Keratinocyte (primary cell): ENCODE data around the gene BRPF1. TPM values are rescaled to one million over a fixed set of nuclear protein-coding genes. Genes with fewer than 3 reads are reported as not detected.

Experiments
- DNase-seq: peaks from one replicate; pipeline ENCODE4 v3.0.0-alpha.2; 2011; ENCODE audit warnings: low read depth, missing footprints, low spot score
- FAIRE-seq: peaks from 2 replicates; lab custom pipeline; 2011; peaks lifted over from hg19 to GRCh38; lab: Jason Lieb, UNC
- H2AFZ ChIP-seq: 2 replicates; pipeline ENCODE4 v1.6.0; 2012; ENCODE audit warnings: low read length, control low read depth, inconsistent platforms; ENCODE audit not compliant: control insufficient read depth
- H3K27ac ChIP-seq: 2 replicates; pipeline ENCODE4 v1.5.1; 2011; ENCODE audit warnings: low read length; ENCODE audit not compliant: control insufficient read depth, insufficient read depth
- H3K27me3 ChIP-seq: 3 replicates; pipeline ENCODE4 v1.6.0; 2011; ENCODE audit warnings: low read length; ENCODE audit not compliant: control insufficient read depth, insufficient read depth; ENCODE audit errors: extremely low read depth
- H3K36me3 ChIP-seq, 2 experiments: 2 replicates in 1 of 2; 3 replicates in 1 of 2; pipeline ENCODE4 v1.5.1; 2011; ENCODE audit warnings: low read length in 2 of 2, mild to moderate bottlenecking in 1 of 2; ENCODE audit not compliant: control insufficient read depth in 2 of 2, insufficient read depth in 2 of 2; ENCODE audit errors: extremely low read depth in 1 of 2
- H3K4me1 ChIP-seq: 3 replicates; pipeline ENCODE4 v1.5.1; 2011; ENCODE audit warnings: low read length; ENCODE audit not compliant: control insufficient read depth, insufficient read depth; ENCODE audit errors: extremely low read depth
- H3K4me2 ChIP-seq: 3 replicates; pipeline ENCODE4 v1.6.0; 2011; ENCODE audit warnings: low read depth, low read length; ENCODE audit not compliant: control insufficient read depth, insufficient read depth; ENCODE audit errors: extremely low read depth
- H3K4me3 ChIP-seq, 3 experiments: fragments of 200-600 bp in 1 of 3; sonication (generic) in 1 of 3; 2 replicates in 2 of 3; 3 replicates in 1 of 3; pipeline ENCODE4 v1.5.1; 2011 to 2016; ENCODE audit warnings: low read length in 3 of 3, mild to moderate bottlenecking in 3 of 3, control low read depth in 2 of 3, inconsistent platforms in 1 of 3, low read depth in 1 of 3, mixed read lengths in 1 of 3, mixed run types in 1 of 3, moderate library complexity in 1 of 3; ENCODE audit not compliant: control insufficient read depth in 2 of 3, insufficient read depth in 2 of 3; ENCODE audit errors: extremely low read depth in 1 of 3
- H3K79me2 ChIP-seq: 2 replicates; pipeline ENCODE4 v1.6.0; 2012; ENCODE audit warnings: low read length; ENCODE audit not compliant: control insufficient read depth, insufficient read depth
- H3K9ac ChIP-seq: 3 replicates; pipeline ENCODE4 v1.6.0; 2011; ENCODE audit warnings: low read length; ENCODE audit not compliant: control insufficient read depth, insufficient read depth; ENCODE audit errors: extremely low read depth
- H3K9me1 ChIP-seq: 3 replicates; pipeline ENCODE4 v1.6.0; 2011; ENCODE audit warnings: low read length; ENCODE audit not compliant: control insufficient read depth, insufficient read depth; ENCODE audit errors: extremely low read depth
- H3K9me3 ChIP-seq: 2 replicates; pipeline ENCODE4 v1.5.1; 2012; ENCODE audit warnings: low read depth, low read length; ENCODE audit not compliant: control insufficient read depth
- H4K20me1 ChIP-seq: 3 replicates; pipeline ENCODE4 v1.6.0; 2011; ENCODE audit warnings: low read length; ENCODE audit not compliant: control insufficient read depth, insufficient read depth; ENCODE audit errors: extremely low read depth
- EZH2 ChIP-seq: IDR thresholded peaks from one replicate; pipeline ENCODE4 v1.6.1; 2012; ENCODE audit warnings: inconsistent platforms, mild to moderate bottlenecking, low read length, moderate library complexity
- dilution Hi-C: fragments of 300-500 bp; cut with MboI; formaldehyde crosslinking; loops from one replicate; pipeline ENCODE4 v1.7.0; 2020; ENCODE audit warnings: low sequenced_read_pairs; ENCODE audit not compliant: extremely low pct_ligation_motif_present
- polyA plus RNA-seq, 5 experiments: library from polyadenylated mRNA; depleted of rRNA in 3 of 5; stranded (reverse) in 3 of 5; stranded (forward) in 1 of 5; unstranded in 1 of 5; fragments of >200 nt; gene quantifications; 1 replicate in 1 of 5; 2 replicates in 3 of 5; 3 replicates in 1 of 5; pipeline versions ENCODE4 v1.2.1 to v1.2.3, GENCODE V29; 2011 to 2012; ENCODE audit warnings: missing spikeins in 2 of 5, low read depth in 1 of 5, low replicate concordance in 1 of 5
- TF ChIP-seq, protein P1 (sequence below), 3 experiments: IDR thresholded peaks in 1 of 3; conservative IDR thresholded peaks in 1 of 3; optimal IDR thresholded peaks in 1 of 3; 2 replicates in 2 of 3; 3 replicates in 1 of 3; pipeline versions ENCODE3 to v1.5.1; 2011; ENCODE audit warnings: low read length in 3 of 3, mild to moderate bottlenecking in 3 of 3, moderate library complexity in 2 of 3, control low read depth in 1 of 3, inconsistent platforms in 1 of 3; ENCODE audit not compliant: insufficient read depth in 2 of 3; ENCODE audit errors: extremely low read depth in 1 of 3

Gene BRPF1
- polyA plus RNA-seq, 1 donor (not counting 4 experiments of a cell fraction or from before 2014, with no cell fraction given): 8.0 TPM

- Histone ChIP-seq H3K27ac (no peak overlapping the region), H3K9ac (no peak overlapping the region), H3K9me3 (no peaks in the 10 kb centered on the region), H3K9me1 (no peaks in the 10 kb centered on the region), H2AFZ (no peak overlapping the region), H3K4me3 (no peak overlapping the region), H3K79me2 (peaks cover 50% of the 10 kb centered on the region), H3K4me2 (no peak overlapping the region), H4K20me1 (peaks cover 2% of the 10 kb centered on the region), H3K36me3 (peaks cover 30 to 40% of the 10 kb centered on the region in 2 experiments), H3K27me3 (no peaks in the 10 kb centered on the region), H3K4me1 (peaks cover 6% of the 10 kb centered on the region)
- dilution Hi-C loops: no loop called here
- TF ChIP-seq EZH2: no peak
- TF ChIP-seq, protein P1, sequence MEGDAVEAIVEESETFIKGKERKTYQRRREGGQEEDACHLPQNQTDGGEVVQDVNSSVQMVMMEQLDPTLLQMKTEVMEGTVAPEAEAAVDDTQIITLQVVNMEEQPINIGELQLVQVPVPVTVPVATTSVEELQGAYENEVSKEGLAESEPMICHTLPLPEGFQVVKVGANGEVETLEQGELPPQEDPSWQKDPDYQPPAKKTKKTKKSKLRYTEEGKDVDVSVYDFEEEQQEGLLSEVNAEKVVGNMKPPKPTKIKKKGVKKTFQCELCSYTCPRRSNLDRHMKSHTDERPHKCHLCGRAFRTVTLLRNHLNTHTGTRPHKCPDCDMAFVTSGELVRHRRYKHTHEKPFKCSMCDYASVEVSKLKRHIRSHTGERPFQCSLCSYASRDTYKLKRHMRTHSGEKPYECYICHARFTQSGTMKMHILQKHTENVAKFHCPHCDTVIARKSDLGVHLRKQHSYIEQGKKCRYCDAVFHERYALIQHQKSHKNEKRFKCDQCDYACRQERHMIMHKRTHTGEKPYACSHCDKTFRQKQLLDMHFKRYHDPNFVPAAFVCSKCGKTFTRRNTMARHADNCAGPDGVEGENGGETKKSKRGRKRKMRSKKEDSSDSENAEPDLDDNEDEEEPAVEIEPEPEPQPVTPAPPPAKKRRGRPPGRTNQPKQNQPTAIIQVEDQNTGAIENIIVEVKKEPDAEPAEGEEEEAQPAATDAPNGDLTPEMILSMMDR (optimal IDR thresholded peaks at IDR 0.05 in 1 of 3, IDR thresholded peaks at IDR 0.05 in 1 of 3, conservative IDR thresholded peaks at IDR 0.05 in 1 of 3; ENCODE audit: extremely low read depth in 1 of 3, insufficient read depth in 2 of 3, low read length in 3 of 3): no peak
- no peak for DNase-seq
- FAIRE-seq: no peak
These were observed 65.8 kb downstream of the BRPF1 start for GRCh38 chr3:9797196-9797945.

Other genes starting within 250 kb of the BRPF1 start
- gene LHFPL4, start 177.9 kb upstream of the BRPF1 start, polyA plus RNA-seq: 0.03 TPM in 1 of 3 replicates, not detected in the others
- gene MTMR14, start 82.2 kb upstream of the BRPF1 start, polyA plus RNA-seq: 23.6 to 29.3 TPM (median 28.2 TPM) in 3 replicates
- gene CPNE9, start 27.9 kb upstream of the BRPF1 start, polyA plus RNA-seq: not detected in 3 replicates
- gene OGG1, start 18.2 kb downstream of the BRPF1 start, polyA plus RNA-seq: 14.5 to 17.5 TPM (median 14.6 TPM) in 3 replicates
- 1.1 to 2.4 TPM (median 2.3 TPM) in 3 replicates for gene CAMK1, start 38.2 kb downstream of the BRPF1 start, polyA plus RNA-seq
- gene TADA3, start 60.7 kb downstream of the BRPF1 start, polyA plus RNA-seq: 29.6 to 43.7 TPM (median 38.3 TPM) in 3 replicates
- gene ARPC4, start 61.3 kb downstream of the BRPF1 start, polyA plus RNA-seq: 161 to 325 TPM (median 173 TPM) in 3 replicates
- 11.3 to 19.1 TPM (median 11.7 TPM) in 3 replicates for gene TTLL3, start 78.5 kb downstream of the BRPF1 start, polyA plus RNA-seq
- gene RPUSD3, start 112.3 kb downstream of the BRPF1 start, polyA plus RNA-seq: 31.5 to 39.0 TPM (median 37.6 TPM) in 3 replicates
- gene CIDEC, start 148.5 kb downstream of the BRPF1 start, polyA plus RNA-seq: not detected in 3 replicates
- gene JAGN1, start 158.9 kb downstream of the BRPF1 start, polyA plus RNA-seq: 45.1 to 61.1 TPM (median 48.0 TPM) in 3 replicates
- gene IL17RE, start 171.1 kb downstream of the BRPF1 start, polyA plus RNA-seq: 10.7 to 24.4 TPM (median 16.0 TPM) in 3 replicates
- gene IL17RC, start 185.4 kb downstream of the BRPF1 start, polyA plus RNA-seq: 6.3 to 12.7 TPM (median 7.4 TPM) in 3 replicates
- gene CRELD1, start 202.1 kb downstream of the BRPF1 start, polyA plus RNA-seq: 11.2 to 19.2 TPM (median 17.1 TPM) in 3 replicates
- gene PRRT3, start 220.7 kb downstream of the BRPF1 start, polyA plus RNA-seq: 0.22 to 0.49 TPM (median 0.41 TPM) in 3 replicates